Endothelial cell of umbilical vein (primary cell): Measurements from ENCODE around the gene FNBP1L. TPM values are rescaled to one million over a fixed set of nuclear protein-coding genes. Genes with fewer than 3 reads are reported as not detected.

Experiments
- BruUV-seq: library from RNA; stranded (reverse); fragments of 400-500 nt; replicated peaks from 2 replicates; lab custom pipeline; 2021; lab: Mats Ljungman, UMichigan
- CTCF ChIA-PET: fragments of 300-600, 350-600 bp; sonication (Branson Sonifier 250); formaldehyde crosslinking; loops from one replicate; lab custom pipeline; 2021; ENCODE audit warnings: antibody characterized with exemption, inconsistent platforms; lab: Charles Lee
- POLR2A ChIA-PET: fragments of 300-600, 350-600 bp; sonication (Branson Sonifier 250); formaldehyde crosslinking; loops from one replicate; lab custom pipeline; 2021; ENCODE audit warnings: antibody characterized with exemption, inconsistent platforms; lab: Charles Lee
- DNase-seq: peaks from one replicate; pipeline ENCODE4 v3.0.0-alpha.2; 2011; ENCODE audit warnings: low read depth, low spot score
- FAIRE-seq: peaks from 2 replicates; lab custom pipeline; 2011; peaks lifted over from hg19 to GRCh38; lab: Jason Lieb, UNC
- H2AFZ ChIP-seq: 2 replicates; pipeline ENCODE4 v1.6.0; 2012; ENCODE audit warnings: low read depth, low read length, control low read depth, inconsistent platforms
- H3K27ac ChIP-seq: 2 replicates; pipeline ENCODE4 v1.5.1; 2011; ENCODE audit warnings: low read depth, mild to moderate bottlenecking, control low read depth, low read length, moderate library complexity; ENCODE audit not compliant: insufficient read depth
- H3K27me3 ChIP-seq, 2 experiments: 2 replicates each; pipeline versions ENCODE4 v1.6.0 to v1.6.1; 2011; ENCODE audit warnings: low read length in 2 of 2, mixed read lengths in 1 of 2; ENCODE audit not compliant: control insufficient read depth in 2 of 2, insufficient read depth in 2 of 2
- H3K36me3 ChIP-seq, 2 experiments: 2 replicates in 1 of 2; 3 replicates in 1 of 2; pipeline ENCODE4 v1.5.1; 2011; ENCODE audit warnings: low read length in 2 of 2, mild to moderate bottlenecking in 1 of 2, moderate library complexity in 1 of 2; ENCODE audit not compliant: control insufficient read depth in 2 of 2, insufficient read depth in 2 of 2; ENCODE audit errors: extremely low read depth in 1 of 2
- H3K4me1 ChIP-seq: 3 replicates; pipeline ENCODE4 v1.5.1; 2011; ENCODE audit warnings: mild to moderate bottlenecking, low read length; ENCODE audit not compliant: control insufficient read depth, insufficient read depth; ENCODE audit errors: extremely low read depth
- H3K4me2 ChIP-seq: 2 replicates; pipeline ENCODE4 v1.6.1; 2011; ENCODE audit warnings: low read length, control low read depth, mixed read lengths; ENCODE audit not compliant: insufficient read depth
- H3K4me3 ChIP-seq, 3 experiments: fragments of 200-600 bp in 1 of 3; sonication (generic), shearing (Covaris generic) in 1 of 3; replicated peaks in 1 of 3; 2 replicates each; pipeline ENCODE4 v1.5.1; 2011 to 2016; ENCODE audit warnings: control low read depth in 3 of 3, low read length in 3 of 3, mild to moderate bottlenecking in 2 of 3, inconsistent platforms in 1 of 3, low read depth in 1 of 3, moderate library complexity in 1 of 3; ENCODE audit not compliant: insufficient read depth in 1 of 3
- H3K79me2 ChIP-seq: 2 replicates; pipeline ENCODE4 v1.6.0; 2012; ENCODE audit warnings: low read length, inconsistent platforms; ENCODE audit not compliant: control insufficient read depth, insufficient read depth
- H3K9ac ChIP-seq: replicated peaks from 2 replicates; pipeline ENCODE3; 2011; ENCODE audit warnings: low read length, control low read depth; ENCODE audit not compliant: insufficient read depth; ENCODE audit errors: extremely low read depth
- H3K9me1 ChIP-seq: replicated peaks from 3 replicates; pipeline ENCODE4 v1.6.0; 2011; ENCODE audit warnings: mild to moderate bottlenecking, low read length; ENCODE audit not compliant: control insufficient read depth, insufficient read depth; ENCODE audit errors: extremely low read depth
- H3K9me3 ChIP-seq: replicated peaks from 2 replicates; pipeline ENCODE4 v1.5.1; 2012; ENCODE audit warnings: low read length, inconsistent platforms; ENCODE audit not compliant: control insufficient read depth, insufficient read depth
- H4K20me1 ChIP-seq: replicated peaks from 2 replicates; pipeline ENCODE3; 2011; ENCODE audit warnings: mild to moderate bottlenecking, low read length; ENCODE audit not compliant: control insufficient read depth, insufficient read depth; ENCODE audit errors: extremely low read depth
- CTCF ChIP-seq, 2 donors: IDR thresholded peaks; 1 replicate in 1 of 2; 2 replicates in 1 of 2; pipeline ENCODE4 v1.5.1; 2011; ENCODE audit warnings: low read length in 2 of 2, mild to moderate bottlenecking in 2 of 2, moderate library complexity in 2 of 2, control low read depth in 1 of 2, inconsistent platforms in 1 of 2, low read depth in 1 of 2; ENCODE audit not compliant: insufficient read depth in 1 of 2; ENCODE audit errors: extremely low read depth in 1 of 2
- EZH2 ChIP-seq: IDR thresholded peaks from 2 replicates; pipeline ENCODE4 v1.6.1; 2012; ENCODE audit warnings: borderline replicate concordance, low read depth, mild to moderate bottlenecking, moderate library complexity, low read length, inconsistent platforms; ENCODE audit not compliant: severe bottlenecking
- FOS ChIP-seq: IDR thresholded peaks from 2 replicates; pipeline ENCODE4 v1.6.1; 2011; ENCODE audit warnings: mild to moderate bottlenecking, low read length, moderate library complexity, borderline replicate concordance; ENCODE audit not compliant: insufficient read depth
- GATA2 ChIP-seq: IDR thresholded peaks from 2 replicates; pipeline ENCODE4 v1.7.0; 2011; ENCODE audit warnings: low read depth, mild to moderate bottlenecking, moderate library complexity, mixed read lengths, low read length; ENCODE audit not compliant: insufficient read length, insufficient read depth
- JUN ChIP-seq: IDR thresholded peaks from 2 replicates; pipeline ENCODE4 v1.6.1; 2011; ENCODE audit warnings: borderline replicate concordance, low read depth; ENCODE audit not compliant: insufficient read length, insufficient read depth
- MAX ChIP-seq: IDR thresholded peaks from 2 replicates; pipeline ENCODE4 v1.6.1; 2011; ENCODE audit not compliant: insufficient read depth, insufficient read length
- MYC ChIP-seq: IDR thresholded peaks from one replicate; pipeline ENCODE4 v1.6.1; 2011; ENCODE audit warnings: mild to moderate bottlenecking, low read depth, low read length
- POLR2A ChIP-seq: IDR thresholded peaks from 2 replicates; pipeline ENCODE4 v1.6.1; 2012; ENCODE audit warnings: low read depth, mild to moderate bottlenecking, control low read depth, low read length
- POLR2AphosphoS5 ChIP-seq: IDR thresholded peaks from 2 replicates; pipeline ENCODE4 v1.6.1; 2012; ENCODE audit warnings: low read depth, mild to moderate bottlenecking, control low read depth, low read length, moderate library complexity; ENCODE audit not compliant: insufficient read depth
- dilution Hi-C: fragments of 300-500 bp; cut with MboI; formaldehyde crosslinking; loops from one replicate; pipeline ENCODE4 v1.15.0; 2019; ENCODE audit warnings: low sequenced_read_pairs; ENCODE audit not compliant: extremely low pct_ligation_motif_present
- intact Hi-C: fragments of 100-400 bp; cut with micrococcal nuclease; formaldehyde crosslinking; loops from one replicate; pipeline ENCODE4 v1.10.0; 2022
- polyA plus RNA-seq, 4 experiments: library from polyadenylated mRNA; depleted of rRNA in 3 of 4; stranded (reverse) in 3 of 4; unstranded in 1 of 4; fragments of >200 nt; gene quantifications; 2 replicates each; pipeline versions ENCODE4 v1.2.1 to v1.2.3, GENCODE V29; 2011 to 2012; ENCODE audit warnings: missing spikeins in 1 of 4
- total RNA-seq: library from RNA; stranded (reverse); gene quantifications from 2 replicates; pipeline ENCODE4 v1.2.3, GENCODE V29; 2021

FNBP1L gene
- total and polyA plus RNA-seq, 2 donors (not counting 3 experiments of a cell fraction or from before 2014, with no cell fraction given): 28.1 to 56.4 TPM

- Histone ChIP-seq H3K27me3 (no peaks in the 10 kb centered on the region), H2AFZ (no peak overlapping the region), H4K20me1 (peaks cover 38% of the 10 kb centered on the region), H3K9ac (no peak overlapping the region), H3K27ac (no peak overlapping the region), H3K36me3 (no peaks in the 10 kb centered on the region), H3K9me3 (no peaks in the 10 kb centered on the region), H3K79me2 (peaks cover 84% of the 10 kb centered on the region), H3K4me1 (peaks cover 9% of the 10 kb centered on the region), H3K4me3 (no peak overlapping the region), H3K4me2 (no peak overlapping the region), H3K9me1 (no peaks in the 10 kb centered on the region)
- dilution Hi-C loops: no loop called here
- DNase-seq: no peak
- ChIA-PET POLR2A (no interaction called here), CTCF (interaction anchor here (1.0 to 1.3 kb wide), 2 partner anchors 15 to 63 kb away, joined by 4 read pairs; no protein-coding TSS in a partner anchor)
- FAIRE-seq: no peak
- intact Hi-C loops: no loop called here
- TF ChIP-seq MAX: no peak
- TF ChIP-seq GATA2: no peak
- no peak for TF ChIP-seq EZH2
- no peak for TF ChIP-seq POLR2AphosphoS5
- no peak for TF ChIP-seq MYC
- TF ChIP-seq POLR2A: no peak
- no peak for TF ChIP-seq FOS
- TF ChIP-seq JUN: no peak
- TF ChIP-seq CTCF (IDR thresholded peaks at IDR 0.05; ENCODE audit: extremely low read depth in 1 of 2, insufficient read depth in 1 of 2, low read depth in 1 of 2, low read length in 2 of 2): no peak
- no TSS peak for BruUV-seq
These were observed 41.8 kb downstream of the FNBP1L start for GRCh38 chr1:93489756-93490155.
